ENCODE results near the gene MRPS27.

- TF ChIP-seq CTCF (IDR thresholded peaks at IDR 0.05; ENCODE audit: low read depth, low read length, poor library complexity, severe bottlenecking) = no peak
- no peak for TF ChIP-seq EZH2phosphoT487 (IDR thresholded peaks at IDR 0.05; ENCODE audit: borderline replicate concordance, low read length)
Observed at GRCh38 chr5:72286798-72287197, 33.2 kb downstream of the MRPS27 start.

Data from DOHH2 (cell line).